HEK293 (cell line): ENCODE measurements around the gene PIP5KL1.

ENCODE experiments used
- CTCF ChIA-PET: fragments of 350-600 bp; formaldehyde crosslinking; extraction: SDS; loops from one replicate; lab custom pipeline; 2021; ENCODE audit warnings: antibody characterized with exemption; lab: Yijun Ruan, JAX
- POLR2A ChIA-PET: fragments of 300-600 bp; formaldehyde crosslinking; extraction: SDS; loops from one replicate; lab custom pipeline; 2020; ENCODE audit warnings: antibody characterized with exemption, inconsistent platforms; lab: Yijun Ruan, JAX
- H3K27ac ChIP-seq: fragments of 200-500 bp; sonication (Bioruptor generic); 2 replicates; pipeline ENCODE4 v1.5.1; 2014; ENCODE audit warnings: low read depth, low read length, control low read depth, inconsistent platforms; ENCODE audit errors: extremely low read depth
- H3K36me3 ChIP-seq, 2 experiments: fragments of 200-500 bp in 1 of 2; sonication (Bioruptor generic) in 1 of 2; 1 replicate in 1 of 2; 2 replicates in 1 of 2; pipeline ENCODE4 v1.5.1; 2014 to 2017; ENCODE audit warnings: inconsistent platforms in 2 of 2, low read length in 2 of 2; ENCODE audit not compliant: control insufficient read depth in 2 of 2, insufficient read depth in 1 of 2
- H3K4me1 ChIP-seq: fragments of 200-500 bp; sonication (Bioruptor generic); 2 replicates; pipeline ENCODE4 v1.5.1; 2014; ENCODE audit warnings: mild to moderate bottlenecking, low read length, inconsistent platforms; ENCODE audit not compliant: control insufficient read depth, insufficient read depth
- H3K4me3 ChIP-seq: 2 replicates; pipeline ENCODE4 v1.5.1; 2011; ENCODE audit warnings: low read depth, mild to moderate bottlenecking, control low read depth, low read length, moderate library complexity
- H3K9me3 ChIP-seq: fragments of 200-500 bp; sonication (Bioruptor generic); 2 replicates; pipeline ENCODE4 v1.5.1; 2014; ENCODE audit warnings: low read depth, low read length, inconsistent platforms; ENCODE audit not compliant: control insufficient read depth, insufficient read depth
- BCL11A ChIP-seq: fragments of 450-650 bp; formaldehyde crosslinking; IDR thresholded peaks from 2 replicates; pipeline ENCODE4 v1.5.1; 2016; ENCODE audit warnings: low read depth, missing biosample characterization, missing genetic modification characterization
- BCL11B ChIP-seq: fragments of 450-650 bp; formaldehyde crosslinking; IDR thresholded peaks from 2 replicates; pipeline ENCODE4 v1.5.1; 2016; ENCODE audit warnings: low read depth, missing biosample characterization, missing genetic modification characterization
- GLIS1 ChIP-seq: fragments of 450-650 bp; formaldehyde crosslinking; IDR thresholded peaks from 2 replicates; pipeline ENCODE4 v1.5.1; 2016; ENCODE audit warnings: missing biosample characterization, missing genetic modification characterization
- ZBTB10 ChIP-seq: fragments of 450-650 bp; formaldehyde crosslinking; IDR thresholded peaks from 2 replicates; pipeline ENCODE4 v1.5.1; 2016; ENCODE audit warnings: missing biosample characterization, missing genetic modification characterization
- ZNF132 ChIP-seq: fragments of 450-650 bp; formaldehyde crosslinking; IDR thresholded peaks from 2 replicates; pipeline ENCODE4 v1.5.1; 2017; ENCODE audit warnings: missing biosample characterization, missing genetic modification characterization, borderline replicate concordance
- ZNF426 ChIP-seq: fragments of 450-650 bp; formaldehyde crosslinking; IDR thresholded peaks from 2 replicates; pipeline ENCODE4 v1.5.1; 2017; ENCODE audit warnings: missing biosample characterization, missing genetic modification characterization, mild to moderate bottlenecking, inconsistent platforms, moderate library complexity
- ZNF514 ChIP-seq: fragments of 450-650 bp; formaldehyde crosslinking; IDR thresholded peaks from 2 replicates; pipeline ENCODE4 v1.5.1; 2016; ENCODE audit warnings: missing biosample characterization, missing genetic modification characterization
- ZNF555 ChIP-seq: fragments of 450-650 bp; formaldehyde crosslinking; conservative IDR thresholded peaks from 2 replicates; pipeline ENCODE4 v1.5.1; 2017; ENCODE audit warnings: missing biosample characterization, mild to moderate bottlenecking, missing genetic modification characterization, inconsistent platforms
- ZNF660 ChIP-seq: fragments of 450-650 bp; IDR thresholded peaks from 2 replicates; pipeline ENCODE4 v1.5.1; 2018; ENCODE audit warnings: missing biosample characterization, mild to moderate bottlenecking, missing genetic modification characterization
- TF ChIP-seq, protein P1 (sequence below): fragments of 450-650 bp; formaldehyde crosslinking; IDR thresholded peaks from 2 replicates; pipeline ENCODE4 v1.5.1; 2016; ENCODE audit warnings: missing biosample characterization, missing genetic modification characterization
- TF ChIP-seq, protein P2 (sequence below): fragments of 450-650 bp; formaldehyde crosslinking; IDR thresholded peaks from 2 replicates; pipeline ENCODE4 v1.5.1; 2016; ENCODE audit warnings: missing biosample characterization, missing genetic modification characterization
- TF ChIP-seq, protein P3 (sequence below): fragments of 450-650 bp; formaldehyde crosslinking; IDR thresholded peaks from 2 replicates; pipeline ENCODE4 v1.5.1; 2016; ENCODE audit warnings: missing biosample characterization, missing genetic modification characterization

Gene PIP5KL1

DNA sequence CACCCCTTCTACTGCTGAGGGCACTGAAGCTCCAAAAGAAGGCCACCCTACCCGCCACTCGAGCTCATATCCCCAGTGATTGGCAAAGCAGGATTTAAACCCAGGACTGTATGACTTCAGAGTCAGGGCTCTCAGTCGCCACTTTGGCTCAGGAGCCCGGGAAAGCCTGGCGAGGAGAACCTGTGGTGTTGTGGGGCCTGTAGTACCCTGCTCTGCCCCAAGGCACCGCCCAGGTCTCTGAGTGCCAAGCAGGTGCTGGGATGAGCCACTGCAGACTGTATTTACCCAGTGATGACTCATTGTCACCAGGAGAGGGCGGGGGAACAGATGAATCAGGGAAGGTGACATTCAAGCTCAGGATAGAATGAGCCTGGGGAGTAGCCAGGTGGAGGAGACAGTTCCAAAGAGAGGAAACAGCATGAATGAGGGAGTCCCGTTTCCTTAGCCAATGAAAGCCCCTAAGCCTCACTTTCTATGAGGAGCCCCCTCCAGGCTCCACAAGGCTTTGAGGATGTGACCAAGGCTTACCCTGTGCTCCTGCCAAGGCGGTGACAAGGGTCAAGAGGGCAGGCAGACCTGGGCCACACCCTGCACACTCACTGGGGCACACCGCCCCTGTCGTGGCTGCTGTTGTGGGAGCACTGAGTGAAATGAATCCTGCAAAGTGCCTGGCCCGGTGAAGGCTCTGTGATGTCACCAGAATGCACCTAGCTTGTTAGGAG, 24.9 kb upstream of the PIP5KL1 start (continued):
- TF ChIP-seq, protein P1, sequence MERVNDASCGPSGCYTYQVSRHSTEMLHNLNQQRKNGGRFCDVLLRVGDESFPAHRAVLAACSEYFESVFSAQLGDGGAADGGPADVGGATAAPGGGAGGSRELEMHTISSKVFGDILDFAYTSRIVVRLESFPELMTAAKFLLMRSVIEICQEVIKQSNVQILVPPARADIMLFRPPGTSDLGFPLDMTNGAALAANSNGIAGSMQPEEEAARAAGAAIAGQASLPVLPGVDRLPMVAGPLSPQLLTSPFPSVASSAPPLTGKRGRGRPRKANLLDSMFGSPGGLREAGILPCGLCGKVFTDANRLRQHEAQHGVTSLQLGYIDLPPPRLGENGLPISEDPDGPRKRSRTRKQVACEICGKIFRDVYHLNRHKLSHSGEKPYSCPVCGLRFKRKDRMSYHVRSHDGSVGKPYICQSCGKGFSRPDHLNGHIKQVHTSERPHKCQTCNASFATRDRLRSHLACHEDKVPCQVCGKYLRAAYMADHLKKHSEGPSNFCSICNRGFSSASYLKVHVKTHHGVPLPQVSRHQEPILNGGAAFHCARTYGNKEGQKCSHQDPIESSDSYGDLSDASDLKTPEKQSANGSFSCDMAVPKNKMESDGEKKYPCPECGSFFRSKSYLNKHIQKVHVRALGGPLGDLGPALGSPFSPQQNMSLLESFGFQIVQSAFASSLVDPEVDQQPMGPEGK = peak; percentile 52
- TF ChIP-seq ZNF555 = no peak
- TF ChIP-seq, protein P2, sequence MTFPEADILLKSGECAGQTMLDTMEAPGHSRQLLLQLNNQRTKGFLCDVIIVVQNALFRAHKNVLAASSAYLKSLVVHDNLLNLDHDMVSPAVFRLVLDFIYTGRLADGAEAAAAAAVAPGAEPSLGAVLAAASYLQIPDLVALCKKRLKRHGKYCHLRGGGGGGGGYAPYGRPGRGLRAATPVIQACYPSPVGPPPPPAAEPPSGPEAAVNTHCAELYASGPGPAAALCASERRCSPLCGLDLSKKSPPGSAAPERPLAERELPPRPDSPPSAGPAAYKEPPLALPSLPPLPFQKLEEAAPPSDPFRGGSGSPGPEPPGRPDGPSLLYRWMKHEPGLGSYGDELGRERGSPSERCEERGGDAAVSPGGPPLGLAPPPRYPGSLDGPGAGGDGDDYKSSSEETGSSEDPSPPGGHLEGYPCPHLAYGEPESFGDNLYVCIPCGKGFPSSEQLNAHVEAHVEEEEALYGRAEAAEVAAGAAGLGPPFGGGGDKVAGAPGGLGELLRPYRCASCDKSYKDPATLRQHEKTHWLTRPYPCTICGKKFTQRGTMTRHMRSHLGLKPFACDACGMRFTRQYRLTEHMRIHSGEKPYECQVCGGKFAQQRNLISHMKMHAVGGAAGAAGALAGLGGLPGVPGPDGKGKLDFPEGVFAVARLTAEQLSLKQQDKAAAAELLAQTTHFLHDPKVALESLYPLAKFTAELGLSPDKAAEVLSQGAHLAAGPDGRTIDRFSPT = peak; percentile 67; the same call in 1 of the 2 replicates
- peak; percentile 46; the same call in 1 of the 2 replicates for TF ChIP-seq BCL11A (tag by site-specific recombination)
- no peak for TF ChIP-seq ZNF514 (tag by site-specific recombination)
- no peak for TF ChIP-seq ZNF132 (tag by site-specific recombination)
- peak; percentile 54; the same call in 1 of the 2 replicates for TF ChIP-seq GLIS1
- no peak for TF ChIP-seq ZNF660 (tag by site-specific recombination)
- TF ChIP-seq ZBTB10 (tag by site-specific recombination) = no peak
- no peak for TF ChIP-seq BCL11B (tag by site-specific recombination)

DNA sequence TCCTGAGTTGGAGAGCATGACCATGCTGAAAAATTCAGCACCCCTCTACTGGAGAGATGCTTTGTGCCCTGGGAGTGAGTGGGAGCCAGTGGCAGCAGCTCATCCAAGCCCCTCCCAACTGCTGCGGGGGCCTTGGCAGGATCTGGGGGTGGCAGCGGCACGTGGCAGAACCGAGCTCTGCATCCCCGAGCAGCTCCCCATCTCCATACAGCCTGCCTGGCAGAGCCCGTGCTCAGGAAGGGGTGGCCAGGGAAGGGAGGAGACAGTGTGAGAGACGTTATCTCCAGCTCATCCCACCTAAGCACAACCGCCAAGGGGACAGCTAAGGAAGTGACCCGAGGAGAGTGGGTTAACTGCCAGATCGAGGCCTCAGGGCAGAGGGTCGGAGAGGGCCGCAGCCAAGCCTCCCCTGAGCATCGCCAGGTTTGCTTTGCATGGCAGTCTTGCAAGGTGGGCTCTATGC, 24.3 kb upstream of the PIP5KL1 start:
- no peak overlapping the region for H3K4me3 ChIP-seq
- no peak overlapping the region for H3K27ac ChIP-seq
- no peaks in the 10 kb centered on the region for H3K36me3 ChIP-seq
- POLR2A ChIA-PET = interaction anchor here (0.5 to 2.7 kb wide), 7 partner anchors 9 to 595 kb away, joined by 3 to 19 read pairs (median 4); partner anchors contain the start of genes EEIG1, NAIF1 and SLC25A25
- H3K9me3 ChIP-seq = no peaks in the 10 kb centered on the region
- CTCF ChIA-PET = interaction anchor here (0.6 to 9.0 kb wide), 20 partner anchors 11 to 447 kb away, joined by 3 to 135 read pairs (median 4); no protein-coding TSS in a partner anchor
- no peak for TF ChIP-seq ZNF426 (tag by site-specific recombination)
- TF ChIP-seq, protein P3, sequence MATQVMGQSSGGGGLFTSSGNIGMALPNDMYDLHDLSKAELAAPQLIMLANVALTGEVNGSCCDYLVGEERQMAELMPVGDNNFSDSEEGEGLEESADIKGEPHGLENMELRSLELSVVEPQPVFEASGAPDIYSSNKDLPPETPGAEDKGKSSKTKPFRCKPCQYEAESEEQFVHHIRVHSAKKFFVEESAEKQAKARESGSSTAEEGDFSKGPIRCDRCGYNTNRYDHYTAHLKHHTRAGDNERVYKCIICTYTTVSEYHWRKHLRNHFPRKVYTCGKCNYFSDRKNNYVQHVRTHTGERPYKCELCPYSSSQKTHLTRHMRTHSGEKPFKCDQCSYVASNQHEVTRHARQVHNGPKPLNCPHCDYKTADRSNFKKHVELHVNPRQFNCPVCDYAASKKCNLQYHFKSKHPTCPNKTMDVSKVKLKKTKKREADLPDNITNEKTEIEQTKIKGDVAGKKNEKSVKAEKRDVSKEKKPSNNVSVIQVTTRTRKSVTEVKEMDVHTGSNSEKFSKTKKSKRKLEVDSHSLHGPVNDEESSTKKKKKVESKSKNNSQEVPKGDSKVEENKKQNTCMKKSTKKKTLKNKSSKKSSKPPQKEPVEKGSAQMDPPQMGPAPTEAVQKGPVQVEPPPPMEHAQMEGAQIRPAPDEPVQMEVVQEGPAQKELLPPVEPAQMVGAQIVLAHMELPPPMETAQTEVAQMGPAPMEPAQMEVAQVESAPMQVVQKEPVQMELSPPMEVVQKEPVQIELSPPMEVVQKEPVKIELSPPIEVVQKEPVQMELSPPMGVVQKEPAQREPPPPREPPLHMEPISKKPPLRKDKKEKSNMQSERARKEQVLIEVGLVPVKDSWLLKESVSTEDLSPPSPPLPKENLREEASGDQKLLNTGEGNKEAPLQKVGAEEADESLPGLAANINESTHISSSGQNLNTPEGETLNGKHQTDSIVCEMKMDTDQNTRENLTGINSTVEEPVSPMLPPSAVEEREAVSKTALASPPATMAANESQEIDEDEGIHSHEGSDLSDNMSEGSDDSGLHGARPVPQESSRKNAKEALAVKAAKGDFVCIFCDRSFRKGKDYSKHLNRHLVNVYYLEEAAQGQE (tag by site-specific recombination) = peak; percentile 49; the same call in 1 of the 2 replicates
- peaks cover 8% of the 10 kb centered on the region for H3K4me1 ChIP-seq
